Measurements from ENCODE around the gene LAMA1.

The LAMA1 gene

DNA sequence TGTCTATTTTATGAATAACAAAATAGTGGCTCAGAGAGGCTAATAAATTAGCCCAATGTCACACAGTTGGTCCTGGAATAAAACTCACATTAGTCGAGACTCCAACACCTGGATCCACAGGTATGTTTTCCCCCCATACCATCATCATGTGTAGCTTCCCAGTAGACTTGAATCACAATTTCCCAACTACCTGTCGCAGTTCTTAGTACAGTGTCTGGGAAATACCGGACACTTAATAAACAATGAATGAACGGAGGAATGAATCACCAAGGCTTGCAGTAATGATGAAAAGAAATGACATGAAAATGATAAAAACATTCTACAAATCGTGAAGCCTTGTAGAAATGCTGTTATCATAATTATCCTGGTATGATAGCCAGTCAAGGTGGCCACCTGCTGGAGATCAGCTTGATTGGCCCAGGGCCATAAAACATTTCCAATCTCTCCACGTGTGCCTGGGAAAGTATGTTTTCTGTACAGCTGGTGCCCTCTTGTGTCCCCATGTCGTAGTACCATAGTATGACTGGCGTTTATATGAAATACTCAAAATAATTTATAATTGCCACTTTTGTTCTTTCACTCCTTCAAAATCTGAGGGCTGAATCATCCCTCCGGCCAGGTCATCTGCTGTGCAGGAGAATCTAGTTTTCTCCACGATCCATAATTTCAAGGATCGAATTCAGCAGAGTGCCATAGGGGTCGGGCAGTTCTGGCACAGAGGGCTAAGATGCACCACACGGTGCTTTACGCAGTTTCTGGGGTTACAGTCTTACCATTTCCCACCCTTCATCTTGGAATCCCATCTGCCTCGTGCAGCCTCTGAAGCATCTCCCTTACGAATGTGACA lies 95.4 kb downstream of the LAMA1 start:
- no peaks in the 10 kb centered on the region for H3K36me3 ChIP-seq (ENCODE audit: control insufficient read depth in 4 of 4, insufficient read depth in 4 of 4, low read length in 3 of 4)
- H3K4me3 ChIP-seq (ENCODE audit: control insufficient read depth in 1 of 7, extremely low read depth in 1 of 7, insufficient read depth in 4 of 7, low read depth in 2 of 7, low read length in 6 of 7) = no peak overlapping the region
- no peaks in the 10 kb centered on the region for H3K27me3 ChIP-seq (replicated peaks in 2 of 5; ENCODE audit: control insufficient read depth in 4 of 5, insufficient read depth in 5 of 5, low read length in 4 of 5)
- ChIA-PET POLR2A (no interaction called here), CTCF (interaction anchor here (0.6 to 4.4 kb wide), 9 partner anchors 16 to 118 kb away, joined by 3 to 33 read pairs (median 3); no protein-coding TSS in a partner anchor)
- WGBS (ENCODE audit: insufficient coverage) = 81% methylated on average over 12 of the region's 16 CpGs
- no peak overlapping the region for H3K27ac ChIP-seq (ENCODE audit: insufficient read depth in 1 of 2, low read depth in 1 of 2, low read length in 2 of 2, poor library complexity in 1 of 2, severe bottlenecking in 2 of 2)
- DNase-seq = peak; percentile 60 to 80 (median 76)
- no peaks in the 10 kb centered on the region for H3K4me1 ChIP-seq (ENCODE audit: control extremely low read depth in 1 of 4, control insufficient read depth in 4 of 4, insufficient read depth in 4 of 4, low read length in 3 of 4)
- H3K9me3 ChIP-seq (ENCODE audit: control extremely low read depth in 1 of 5, control insufficient read depth in 4 of 5, insufficient read depth in 2 of 5, low read depth in 1 of 5, low read length in 4 of 5) = no peaks in the 10 kb centered on the region

DNA sequence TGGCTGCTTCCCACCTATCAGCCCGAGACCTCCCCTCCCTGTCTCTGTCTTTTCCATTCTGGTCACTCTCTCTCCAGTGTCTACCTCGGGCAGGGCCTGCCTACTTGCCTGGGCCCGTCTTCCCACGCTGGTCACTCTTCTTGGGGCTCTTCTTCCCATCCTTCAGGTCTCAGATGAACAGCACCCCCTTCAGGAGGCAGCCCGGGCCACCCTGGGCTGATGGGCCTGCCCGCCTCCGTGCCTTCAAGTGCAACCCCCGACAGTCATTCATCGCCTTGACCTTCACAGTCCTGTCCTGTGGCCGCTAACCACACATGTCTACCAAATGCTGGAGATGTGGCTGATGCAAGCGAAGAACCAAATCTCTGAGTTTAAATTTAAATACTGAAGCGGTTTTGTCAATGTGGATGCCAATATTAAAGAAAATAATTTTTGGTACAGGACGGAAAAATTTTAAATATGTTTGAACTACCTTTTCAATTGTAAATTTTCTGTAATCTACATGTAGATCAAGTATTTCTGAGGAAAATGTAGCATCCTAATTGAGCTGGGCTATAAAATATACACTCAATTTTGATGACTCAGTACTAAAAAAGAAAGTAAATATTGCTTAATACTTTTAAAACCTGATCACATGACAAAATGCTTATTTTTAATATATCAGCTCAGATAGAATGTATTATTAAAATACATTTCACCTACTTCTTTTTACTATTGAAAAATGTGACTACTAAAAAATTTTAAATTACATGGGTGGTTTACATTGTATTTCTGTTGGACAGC lies 96.4 kb downstream of the LAMA1 start:
- CTCF ChIA-PET = interaction anchor here (0.6 to 4.4 kb wide), 7 partner anchors 20 to 103 kb away, joined by 3 to 33 read pairs (median 3); no protein-coding TSS in a partner anchor
- 100% methylated on average over 10 of the region's 13 CpGs for WGBS (ENCODE audit: insufficient coverage)
- POLR2A ChIA-PET = no interaction called here

DNA sequence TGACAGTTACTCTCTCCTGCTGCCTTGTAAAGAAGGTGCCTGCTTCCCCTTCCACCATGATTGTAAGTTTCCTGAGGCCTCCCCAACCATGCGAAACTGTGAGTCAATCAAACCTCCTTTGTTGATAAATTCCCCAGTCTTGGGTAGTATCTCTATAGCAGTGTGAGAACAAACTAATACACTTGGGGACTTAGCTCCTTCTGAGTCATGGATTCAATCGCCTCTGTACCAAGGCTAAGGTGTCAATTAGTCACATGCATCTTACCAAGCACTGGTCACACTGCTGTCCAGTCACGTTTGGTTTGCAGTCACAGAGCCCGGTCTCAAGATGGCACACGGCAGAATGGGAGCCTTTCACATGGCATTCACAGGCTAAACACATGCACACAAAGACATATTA lies 100.6 kb downstream of the LAMA1 start:
- CTCF ChIA-PET = interaction anchor here (2.4 kb wide), 1 partner anchor 13 kb away, joined by 5 read pairs; no protein-coding TSS in a partner anchor
- WGBS (ENCODE audit: insufficient coverage) = 96% methylated on average over 4 of the region's 5 CpGs
- no peak for DNase-seq

More for the DNA sequence above, 96.4 kb downstream of the LAMA1 start:
- Histone ChIP-seq H3K36me3 (ENCODE audit: control insufficient read depth in 4 of 4, insufficient read depth in 4 of 4, low read length in 3 of 4) (no peaks in the 10 kb centered on the region), H3K4me3 (ENCODE audit: control insufficient read depth in 1 of 7, extremely low read depth in 1 of 7, insufficient read depth in 4 of 7, low read depth in 2 of 7, low read length in 6 of 7) (no peak overlapping the region), H3K27me3 (replicated peaks in 2 of 5; ENCODE audit: control insufficient read depth in 4 of 5, insufficient read depth in 5 of 5, low read length in 4 of 5) (no peaks in the 10 kb centered on the region), H3K27ac (ENCODE audit: insufficient read depth in 1 of 2, low read depth in 1 of 2, low read length in 2 of 2, poor library complexity in 1 of 2, severe bottlenecking in 2 of 2) (no peak overlapping the region), H3K4me1 (ENCODE audit: control extremely low read depth in 1 of 4, control insufficient read depth in 4 of 4, insufficient read depth in 4 of 4, low read length in 3 of 4) (no peaks in the 10 kb centered on the region), H3K9me3 (ENCODE audit: control extremely low read depth in 1 of 5, control insufficient read depth in 4 of 5, insufficient read depth in 2 of 5, low read depth in 1 of 5, low read length in 4 of 5) (no peaks in the 10 kb centered on the region)
- no peak for DNase-seq

DNA sequence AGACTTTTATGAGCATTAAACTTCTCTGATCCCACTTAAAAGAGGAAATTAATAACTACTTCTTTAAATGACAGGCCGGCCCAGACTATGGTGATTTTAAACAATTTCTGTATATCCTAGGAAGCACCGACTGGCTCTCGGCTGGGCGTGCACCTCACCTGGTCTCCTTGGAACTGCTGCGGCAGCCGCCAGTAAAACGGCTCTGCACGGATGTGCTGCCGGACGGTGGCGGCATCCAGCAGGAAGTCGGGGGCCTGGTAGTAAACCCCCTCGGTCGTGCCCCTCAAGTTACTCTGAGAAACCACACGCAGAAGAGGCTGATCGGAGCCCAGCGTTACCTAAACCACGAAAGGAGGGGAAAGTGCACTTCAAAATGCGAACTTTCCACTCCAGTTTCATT lies 106.5 kb downstream of the LAMA1 start:
- peak in 1 of 3 donors; percentile 35 for DNase-seq
- POLR2A ChIA-PET = no interaction called here
- peak overlapping the region in 4 of 7 experiments; percentile 13 to 61 (median 34) for H3K4me3 ChIP-seq (ENCODE audit: control insufficient read depth in 1 of 7, extremely low read depth in 1 of 7, insufficient read depth in 4 of 7, low read depth in 2 of 7, low read length in 6 of 7)
- CTCF ChIA-PET = no interaction called here
- no peaks in the 10 kb centered on the region for H3K9me3 ChIP-seq (ENCODE audit: control extremely low read depth in 1 of 5, control insufficient read depth in 4 of 5, insufficient read depth in 2 of 5, low read depth in 1 of 5, low read length in 4 of 5)
- no peaks in the 10 kb centered on the region for H3K4me1 ChIP-seq (ENCODE audit: control extremely low read depth in 1 of 4, control insufficient read depth in 4 of 4, insufficient read depth in 4 of 4, low read length in 3 of 4)
- no peak overlapping the region for H3K27ac ChIP-seq (ENCODE audit: insufficient read depth in 1 of 2, low read depth in 1 of 2, low read length in 2 of 2, poor library complexity in 1 of 2, severe bottlenecking in 2 of 2)
- no peaks in the 10 kb centered on the region for H3K36me3 ChIP-seq (ENCODE audit: control insufficient read depth in 4 of 4, insufficient read depth in 4 of 4, low read length in 3 of 4)
- WGBS (ENCODE audit: insufficient coverage) = 39% methylated on average over 16 of the region's 19 CpGs
- H3K27me3 ChIP-seq (replicated peaks in 2 of 5; ENCODE audit: control insufficient read depth in 4 of 5, insufficient read depth in 5 of 5, low read length in 4 of 5) = no peaks in the 10 kb centered on the region

More for the DNA sequence above, 100.6 kb downstream of the LAMA1 start:
- Histone ChIP-seq H3K36me3 (ENCODE audit: control insufficient read depth in 4 of 4, insufficient read depth in 4 of 4, low read length in 3 of 4) (no peaks in the 10 kb centered on the region), H3K4me3 (ENCODE audit: control insufficient read depth in 1 of 7, extremely low read depth in 1 of 7, insufficient read depth in 4 of 7, low read depth in 2 of 7, low read length in 6 of 7) (no peak overlapping the region), H3K27me3 (replicated peaks in 2 of 5; ENCODE audit: control insufficient read depth in 4 of 5, insufficient read depth in 5 of 5, low read length in 4 of 5) (no peaks in the 10 kb centered on the region), H3K9me3 (ENCODE audit: control extremely low read depth in 1 of 5, control insufficient read depth in 4 of 5, insufficient read depth in 2 of 5, low read depth in 1 of 5, low read length in 4 of 5) (no peaks in the 10 kb centered on the region), H3K27ac (ENCODE audit: insufficient read depth in 1 of 2, low read depth in 1 of 2, low read length in 2 of 2, poor library complexity in 1 of 2, severe bottlenecking in 2 of 2) (no peak overlapping the region), H3K4me1 (ENCODE audit: control extremely low read depth in 1 of 4, control insufficient read depth in 4 of 4, insufficient read depth in 4 of 4, low read length in 3 of 4) (no peaks in the 10 kb centered on the region)
- POLR2A ChIA-PET = no interaction called here

DNA sequence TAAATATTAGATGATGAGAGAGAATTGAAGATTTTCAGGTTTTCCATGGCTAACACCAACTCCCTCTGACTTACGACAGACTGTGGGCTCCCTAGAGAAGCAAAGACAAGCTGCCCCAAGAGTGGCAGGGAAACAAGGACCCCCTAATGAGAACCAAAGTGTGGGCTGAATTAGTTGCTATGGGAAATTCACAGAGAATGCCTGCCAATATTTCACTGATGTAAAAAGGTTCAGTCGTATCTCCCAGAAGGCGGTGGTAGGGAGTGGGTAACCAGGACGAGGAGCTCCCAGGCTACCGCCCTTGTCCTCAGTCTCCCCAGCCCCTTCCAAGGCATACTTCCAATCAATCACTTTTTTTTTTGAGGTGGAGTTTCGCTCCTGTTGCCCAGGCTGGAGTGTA lies 113.6 kb downstream of the LAMA1 start:
- H3K9me3 ChIP-seq (ENCODE audit: control extremely low read depth in 1 of 5, control insufficient read depth in 4 of 5, insufficient read depth in 2 of 5, low read depth in 1 of 5, low read length in 4 of 5) = no peaks in the 10 kb centered on the region
- H3K27me3 ChIP-seq (replicated peaks in 2 of 5; ENCODE audit: control insufficient read depth in 4 of 5, insufficient read depth in 5 of 5, low read length in 4 of 5) = no peaks in the 10 kb centered on the region
- no peak for DNase-seq
- ChIA-PET POLR2A (interaction anchor here (0.6 kb wide), 1 partner anchor 12 kb away, joined by 3 read pairs; no protein-coding TSS in a partner anchor), CTCF (interaction anchor here (1.8 kb wide), 1 partner anchor 13 kb away, joined by 5 read pairs; no protein-coding TSS in a partner anchor)
- no peaks in the 10 kb centered on the region for H3K36me3 ChIP-seq (ENCODE audit: control insufficient read depth in 4 of 4, insufficient read depth in 4 of 4, low read length in 3 of 4)
- no peak overlapping the region for H3K27ac ChIP-seq (ENCODE audit: insufficient read depth in 1 of 2, low read depth in 1 of 2, low read length in 2 of 2, poor library complexity in 1 of 2, severe bottlenecking in 2 of 2)
- 100% methylated on average over 5 of the region's 6 CpGs for WGBS (ENCODE audit: insufficient coverage)
- H3K4me1 ChIP-seq (ENCODE audit: control extremely low read depth in 1 of 4, control insufficient read depth in 4 of 4, insufficient read depth in 4 of 4, low read length in 3 of 4) = peaks cover 0 to 3% (median 0%) of the 10 kb centered on the region in 4 experiments
- H3K4me3 ChIP-seq (ENCODE audit: control insufficient read depth in 1 of 7, extremely low read depth in 1 of 7, insufficient read depth in 4 of 7, low read depth in 2 of 7, low read length in 6 of 7) = no peak overlapping the region

DNA sequence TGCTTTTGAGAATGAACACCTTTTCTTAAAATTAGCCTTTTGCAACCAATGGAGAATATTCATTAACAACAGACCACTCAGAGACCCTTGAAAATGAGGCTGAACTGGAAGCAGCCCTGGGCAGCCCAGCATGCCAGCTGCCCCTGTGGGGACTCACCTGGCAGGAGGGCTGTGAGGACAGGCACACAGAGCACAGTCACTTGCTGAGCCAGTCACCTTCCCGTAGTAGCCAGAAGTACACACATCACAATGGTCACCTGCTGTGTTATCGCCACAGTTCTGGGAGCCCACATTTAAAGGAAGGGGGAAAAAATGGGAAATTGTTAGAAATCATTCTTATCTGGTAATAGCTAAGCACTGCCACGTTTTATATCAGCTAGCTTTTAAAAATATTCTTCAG lies 115.5 kb downstream of the LAMA1 start:
- H3K9me3 ChIP-seq (ENCODE audit: control extremely low read depth in 1 of 5, control insufficient read depth in 4 of 5, insufficient read depth in 2 of 5, low read depth in 1 of 5, low read length in 4 of 5) = no peaks in the 10 kb centered on the region
- H3K4me1 ChIP-seq (ENCODE audit: control extremely low read depth in 1 of 4, control insufficient read depth in 4 of 4, insufficient read depth in 4 of 4, low read length in 3 of 4) = peaks cover 0 to 14% (median 0%) of the 10 kb centered on the region in 4 experiments
- ChIA-PET CTCF (interaction anchor here (0.8 kb wide), 1 partner anchor 82 kb away, joined by 3 read pairs; no protein-coding TSS in a partner anchor), POLR2A (interaction anchor here (0.7 kb wide), 1 partner anchor 8 kb away, joined by 3 read pairs; no protein-coding TSS in a partner anchor)
- no peak overlapping the region for H3K27ac ChIP-seq (ENCODE audit: insufficient read depth in 1 of 2, low read depth in 1 of 2, low read length in 2 of 2, poor library complexity in 1 of 2, severe bottlenecking in 2 of 2)
- no peak overlapping the region for H3K4me3 ChIP-seq (ENCODE audit: control insufficient read depth in 1 of 7, extremely low read depth in 1 of 7, insufficient read depth in 4 of 7, low read depth in 2 of 7, low read length in 6 of 7)
- peaks cover 0 to 3% (median 0%) of the 10 kb centered on the region in 5 experiments for H3K27me3 ChIP-seq (replicated peaks in 2 of 5; ENCODE audit: control insufficient read depth in 4 of 5, insufficient read depth in 5 of 5, low read length in 4 of 5)
- no CpG with 5 or more reads among the region's 3 CpGs for WGBS (ENCODE audit: insufficient coverage)
- H3K36me3 ChIP-seq (ENCODE audit: control insufficient read depth in 4 of 4, insufficient read depth in 4 of 4, low read length in 3 of 4) = no peaks in the 10 kb centered on the region
- no peak for DNase-seq

All from common myeloid progenitor, CD34-positive (primary cell).